Adrenal gland (tissue), 12 donors: ENCODE measurements around the gene PLS1. TPM values are rescaled to one million over a fixed set of nuclear protein-coding genes. Genes with fewer than 3 reads are reported as not detected.

Source experiments
- DNase-seq, 7 donors: peaks; one replicate each; pipeline ENCODE4 v3.0.0-alpha.2; 2019 to 2020
- H3K27ac ChIP-seq, 5 donors: fragments of 200-600 bp; sonication (generic) in 4 of 5; 1 replicate in 3 of 5; 2 replicates in 2 of 5; pipeline versions ENCODE4 v1.5.1 to v1.8.0; 2016 to 2020; ENCODE audit warnings: mild to moderate bottlenecking in 1 of 5
- H3K27me3 ChIP-seq: fragments of 200-600 bp; 2 replicates; pipeline ENCODE4 v1.8.0; 2021
- H3K36me3 ChIP-seq, 2 donors: fragments of 200-600 bp; replicated peaks in 1 of 2; 1 replicate in 1 of 2; 2 replicates in 1 of 2; pipeline versions ENCODE4 v1.5.1 to v1.8.0; 2018 to 2022
- H3K4me1 ChIP-seq, 2 donors: fragments of 200-600 bp; replicated peaks in 1 of 2; 1 replicate in 1 of 2; 2 replicates in 1 of 2; pipeline versions ENCODE4 v1.5.1 to v1.8.0; 2018 to 2021
- H3K4me3 ChIP-seq, 4 donors: fragments of 200-600 bp; sonication (generic) in 3 of 4; one replicate each; pipeline ENCODE4 v1.5.1; 2016 to 2018
- H3K9me3 ChIP-seq, 3 donors: fragments of 200-600 bp; sonication (generic) in 1 of 3; replicated peaks in 1 of 3; 1 replicate in 2 of 3; 2 replicates in 1 of 3; pipeline versions ENCODE4 v1.5.1 to v1.8.0; 2016 to 2021
- POLR2A ChIP-seq, 2 donors: fragments of 450-650 bp; IDR thresholded peaks; one replicate each; pipeline ENCODE4 v1.6.1; 2017; ENCODE audit warnings: antibody characterized with exemption in 2 of 2, mild to moderate bottlenecking in 2 of 2, moderate library complexity in 1 of 2
- WGBS, 4 donors: extraction: QIAGEN DNeasy Blood & Tissue Kit in 2 of 4; methylation state at CpG; one replicate each; pipeline versions ENCODE4 v1.1.5 to v1.1.7; 2013 to 2017; 5-methylcytosine and 5-hydroxymethylcytosine counted together
- intact Hi-C, 2 donors: fragments of 100-400 bp; cut with DNase I; formaldehyde crosslinking; loops; one replicate each; pipeline versions ENCODE4 v1.14.1 to v1.15.0; 2022 to 2023
- polyA plus RNA-seq, 3 donors: library from polyadenylated mRNA; stranded (reverse); fragments of 200-250 nt in 2 of 3; fragments of 350-450 nt in 1 of 3; fragmentation: Illumina TruSeq in 1 of 3; extraction: RNeasy Lipid Tissue Mini Kit (QIAGEN cat#74804) in 1 of 3; gene quantifications; one replicate each; pipeline ENCODE4 v1.2.3, GENCODE V29; 2013 to 2014
- total RNA-seq, 9 donors: library from RNA; depleted of rRNA in 4 of 9; stranded (reverse); fragments of >200 nt in 4 of 9; fragments of 120-200 nt in 1 of 9; fragmentation: NEBNext Ultra II Directional in 1 of 9; extraction: Animal tissue kit (Norgen Biotek cat#: 25700) in 1 of 9; gene quantifications; one replicate each; pipeline versions ENCODE4 v1.1.0 to v1.2.4, GENCODE V29; 2013 to 2023
- TF ChIP-seq, protein P1 (sequence below), 6 experiments: fragments of 450-650 bp in 4 of 6; fragments of 200-600 bp in 2 of 6; sonication (generic) in 1 of 6; IDR thresholded peaks; 1 replicate in 5 of 6; 2 replicates in 1 of 6; pipeline versions ENCODE4 v1.5.1 to v1.8.0; 2016 to 2021; ENCODE audit warnings: antibody characterized with exemption in 6 of 6, mild to moderate bottlenecking in 2 of 6, moderate library complexity in 1 of 6
- donor health status: healthy with polysubstance abuse.
- donor health status: Bipolar disorder and iron deficiency.
- donor health status: DM: yes; HTN: yes; CAD: no.
- donor health status: DM: no; HTN: no; CAD: no.
- donor health status: DM: no; HTN: no; CAD: no.
- donor health status: DM: yes; HTN: yes; CAD: no.

Gene PLS1
- total and polyA plus RNA-seq, 12 donors = 0.74 to 12.9 (median 7.9) TPM

GRCh38 chr3:142595141-142595540 is 1.1 kb upstream of the PLS1 start:
- Histone ChIP-seq H3K36me3 (no peaks in the 10 kb centered on the region), H3K27me3 (no peaks in the 10 kb centered on the region), H3K4me1 (peaks cover 0 to 8% of the 10 kb centered on the region in 2 donors), H3K27ac (peak overlapping the region in 1 of 5 donors; percentile 84), H3K9me3 (no peaks in the 10 kb centered on the region), H3K4me3 (peak overlapping the region in 1 of 4 donors; percentile 70)
- 17 to 38% (median 30%) methylated on average over 1 of the region's 1 CpG for WGBS, 4 donors
- DNase-seq = no peak
- intact Hi-C loops = no loop called here
- TF ChIP-seq, protein P1, sequence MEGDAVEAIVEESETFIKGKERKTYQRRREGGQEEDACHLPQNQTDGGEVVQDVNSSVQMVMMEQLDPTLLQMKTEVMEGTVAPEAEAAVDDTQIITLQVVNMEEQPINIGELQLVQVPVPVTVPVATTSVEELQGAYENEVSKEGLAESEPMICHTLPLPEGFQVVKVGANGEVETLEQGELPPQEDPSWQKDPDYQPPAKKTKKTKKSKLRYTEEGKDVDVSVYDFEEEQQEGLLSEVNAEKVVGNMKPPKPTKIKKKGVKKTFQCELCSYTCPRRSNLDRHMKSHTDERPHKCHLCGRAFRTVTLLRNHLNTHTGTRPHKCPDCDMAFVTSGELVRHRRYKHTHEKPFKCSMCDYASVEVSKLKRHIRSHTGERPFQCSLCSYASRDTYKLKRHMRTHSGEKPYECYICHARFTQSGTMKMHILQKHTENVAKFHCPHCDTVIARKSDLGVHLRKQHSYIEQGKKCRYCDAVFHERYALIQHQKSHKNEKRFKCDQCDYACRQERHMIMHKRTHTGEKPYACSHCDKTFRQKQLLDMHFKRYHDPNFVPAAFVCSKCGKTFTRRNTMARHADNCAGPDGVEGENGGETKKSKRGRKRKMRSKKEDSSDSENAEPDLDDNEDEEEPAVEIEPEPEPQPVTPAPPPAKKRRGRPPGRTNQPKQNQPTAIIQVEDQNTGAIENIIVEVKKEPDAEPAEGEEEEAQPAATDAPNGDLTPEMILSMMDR (IDR thresholded peaks at IDR 0.05) = no peak
- TF ChIP-seq POLR2A (IDR thresholded peaks at IDR 0.05) = no peak

- peak overlapping the region in 3 of 5 donors; percentile 54 to 84 (median 76) for H3K27ac ChIP-seq
- TF ChIP-seq, protein P1 (IDR thresholded peaks at IDR 0.05) = no peak
- no peak for TF ChIP-seq POLR2A (IDR thresholded peaks at IDR 0.05)
- peak overlapping the region in 3 of 4 donors; percentile 15 to 70 (median 60) for H3K4me3 ChIP-seq
- no peaks in the 10 kb centered on the region for H3K9me3 ChIP-seq
- no peaks in the 10 kb centered on the region for H3K36me3 ChIP-seq
- H3K27me3 ChIP-seq = no peaks in the 10 kb centered on the region
- 7 to 11% (median 10%) methylated on average over 7 of the region's 7 CpGs for WGBS, 4 donors
- DNase-seq = peak in 2 of 7 donors; percentile 12 to 37
- peaks cover 0 to 8% of the 10 kb centered on the region in 2 donors for H3K4me1 ChIP-seq
- intact Hi-C loops = no loop called here
Measured at GRCh38 chr3:142595581-142595950, 627 bp upstream of the PLS1 start.

GRCh38 chr3:142596726-142597088 is 514 bp downstream of the PLS1 start:
- TF ChIP-seq, protein P1 (IDR thresholded peaks at IDR 0.05) = no peak
- TF ChIP-seq POLR2A (IDR thresholded peaks at IDR 0.05) = no peak
- intact Hi-C loops = no loop called here
- Histone ChIP-seq H3K4me1 (peaks cover 0 to 8% of the 10 kb centered on the region in 2 donors), H3K27me3 (no peaks in the 10 kb centered on the region), H3K9me3 (no peaks in the 10 kb centered on the region), H3K36me3 (no peaks in the 10 kb centered on the region), H3K4me3 (peak overlapping the region in 2 of 4 donors; percentile 60 to 70), H3K27ac (peak overlapping the region in 3 of 5 donors; percentile 9 to 84 (median 55))
- DNase-seq = no peak
- 8 to 17% (median 13%) methylated on average over 5 of the region's 5 CpGs for WGBS, 4 donors

- Histone ChIP-seq H3K27me3 (no peaks in the 10 kb centered on the region), H3K27ac (no peak overlapping the region), H3K4me1 (peaks cover 0 to 8% of the 10 kb centered on the region in 2 donors), H3K9me3 (no peaks in the 10 kb centered on the region), H3K4me3 (no peak overlapping the region), H3K36me3 (no peaks in the 10 kb centered on the region)
- DNase-seq = no peak
- TF ChIP-seq, protein P1 (IDR thresholded peaks at IDR 0.05) = no peak
- TF ChIP-seq POLR2A (IDR thresholded peaks at IDR 0.05) = no peak
- intact Hi-C loops = no loop called here
- WGBS, 4 donors = 80 to 89% (median 83%) methylated on average over 3 of the region's 3 CpGs
Measured at GRCh38 chr3:142597906-142598305, 1.7 kb downstream of the PLS1 start.
